B cell (primary cell): ENCODE data around the gene ARHGAP26. TPM values are rescaled to one million over a fixed set of nuclear protein-coding genes. Genes with fewer than 3 reads are reported as not detected.

Experiments used
- ATAC-seq: fragments of 200-7000 bp; cut with Tn5 transposase; one replicate; pipeline ENCODE4 v1.10.0; 2021; ENCODE audit warnings: low read depth, mild to moderate bottlenecking, moderate number of reproducible peaks, moderate library complexity
- CTCF ChIA-PET: fragments of 350-600 bp; sonication (Branson Sonifier 250); formaldehyde crosslinking; loops from one replicate; lab custom pipeline; 2021; ENCODE audit warnings: antibody characterized with exemption, inconsistent platforms; lab: Charles Lee
- POLR2A ChIA-PET: fragments of 350-600 bp; sonication (Branson Sonifier 250); formaldehyde crosslinking; loops from one replicate; lab custom pipeline; 2021; ENCODE audit warnings: antibody characterized with exemption; lab: Charles Lee
- DNase-seq: peaks from one replicate; pipeline ENCODE4 v3.0.0; 2013
- H2AFZ ChIP-seq: 2 replicates; pipeline ENCODE4 v1.6.1; 2012; ENCODE audit warnings: mild to moderate bottlenecking, low read depth, low read length; ENCODE audit not compliant: insufficient read depth, poor library complexity, severe bottlenecking
- H3K27ac ChIP-seq, 2 donors: 1 replicate in 1 of 2; 2 replicates in 1 of 2; pipeline ENCODE4 v1.5.1; 2012 to 2013; ENCODE audit warnings: low read length in 2 of 2, mild to moderate bottlenecking in 2 of 2, moderate library complexity in 1 of 2
- H3K27me3 ChIP-seq, 4 experiments: fragments of 200-600 bp in 1 of 4; sonication (generic) in 1 of 4; replicated peaks in 1 of 4; 1 replicate in 2 of 4; 2 replicates in 2 of 4; pipeline versions ENCODE4 v1.6.1 to v1.7.0; 2013 to 2016; ENCODE audit warnings: low read length in 3 of 4, mild to moderate bottlenecking in 2 of 4, mixed read lengths in 1 of 4, moderate library complexity in 1 of 4; ENCODE audit not compliant: insufficient read depth in 4 of 4, control insufficient read depth in 3 of 4; ENCODE audit errors: control extremely low read depth in 1 of 4
- H3K36me3 ChIP-seq, 2 experiments: replicated peaks in 1 of 2; 1 replicate in 1 of 2; 2 replicates in 1 of 2; pipeline versions ENCODE4 v1.6.1 to v1.7.1; 2013; ENCODE audit warnings: low read length in 1 of 2; ENCODE audit not compliant: insufficient read depth in 2 of 2, control insufficient read depth in 1 of 2; ENCODE audit errors: control extremely low read depth in 1 of 2, extremely low read depth in 1 of 2
- H3K4me1 ChIP-seq, 2 donors: fragments of 200-600 bp in 1 of 2; sonication (generic) in 1 of 2; 1 replicate in 1 of 2; 2 replicates in 1 of 2; pipeline versions ENCODE4 v1.5.1 to v1.6.1; 2013 to 2017; ENCODE audit warnings: low read length in 2 of 2; ENCODE audit not compliant: control insufficient read depth in 2 of 2, insufficient read depth in 2 of 2
- H3K4me2 ChIP-seq: replicated peaks from 2 replicates; pipeline ENCODE3; 2012; ENCODE audit warnings: mild to moderate bottlenecking, low read depth, low read length; ENCODE audit not compliant: poor library complexity, severe bottlenecking
- H3K4me3 ChIP-seq, 5 experiments: fragments of 200-600 bp in 1 of 5; sonication (generic) in 1 of 5; 1 replicate in 3 of 5; 2 replicates in 2 of 5; pipeline versions ENCODE4 v1.5.1 to v1.7.0; 2011 to 2016; ENCODE audit warnings: low read length in 4 of 5, mild to moderate bottlenecking in 4 of 5, low read depth in 2 of 5, control low read depth in 1 of 5, moderate library complexity in 1 of 5; ENCODE audit not compliant: insufficient read depth in 1 of 5; ENCODE audit errors: control extremely low read depth in 1 of 5, extremely low read depth in 1 of 5
- H3K79me2 ChIP-seq: fragments of 200-600 bp; sonication (generic); one replicate; pipeline ENCODE4 v1.6.0; 2016; ENCODE audit warnings: low read length; ENCODE audit not compliant: control insufficient read depth, insufficient read depth
- H3K9ac ChIP-seq: fragments of 200-600 bp; sonication (generic); 2 replicates; pipeline ENCODE4 v1.6.1; 2017; ENCODE audit warnings: mild to moderate bottlenecking, low read length, moderate library complexity
- H3K9me3 ChIP-seq, 3 donors: one replicate each; pipeline versions ENCODE4 v1.6.1 to v1.7.1; 2013; ENCODE audit warnings: low read length in 2 of 3; ENCODE audit not compliant: control insufficient read depth in 2 of 3, insufficient read depth in 1 of 3; ENCODE audit errors: control extremely low read depth in 1 of 3
- H4K20me1 ChIP-seq: 2 replicates; pipeline ENCODE4 v1.6.0; 2012; ENCODE audit warnings: mild to moderate bottlenecking, low read length; ENCODE audit not compliant: insufficient read depth, control insufficient read depth, poor library complexity, severe bottlenecking
- H3K27ac Mint-ChIP-seq: one replicate; pipeline ENCODE4 v1.8.0; 2021; ENCODE audit warnings: mixed read lengths
- H3K27me3 Mint-ChIP-seq: one replicate; pipeline ENCODE4 v1.8.0; 2021; ENCODE audit warnings: mixed read lengths
- H3K4me1 Mint-ChIP-seq: one replicate; pipeline ENCODE4 v1.8.0; 2021; ENCODE audit warnings: mixed read lengths
- H3K4me3 Mint-ChIP-seq: one replicate; pipeline ENCODE4 v1.8.0; 2021; ENCODE audit warnings: mixed read lengths
- H3K9me3 Mint-ChIP-seq: one replicate; pipeline ENCODE4 v1.8.0; 2022; ENCODE audit warnings: mixed read lengths; ENCODE audit not compliant: insufficient read depth
- CTCF ChIP-seq: fragments of 200-600 bp; IDR thresholded peaks from one replicate; pipeline ENCODE4 v1.8.0; 2022; ENCODE audit warnings: antibody characterized with exemption, mild to moderate bottlenecking
- EZH2 ChIP-seq: IDR thresholded peaks from 2 replicates; pipeline ENCODE4 v1.6.1; 2012; ENCODE audit warnings: borderline replicate concordance, low read depth, mild to moderate bottlenecking, moderate library complexity, low read length; ENCODE audit not compliant: insufficient read depth, poor library complexity, severe bottlenecking
- WGBS: methylation state at CpG from one replicate; pipeline ENCODE4 v1.1.5; 2013; ENCODE audit warnings: missing lambda C conversion rate; ENCODE audit not compliant: insufficient coverage; 5-methylcytosine and 5-hydroxymethylcytosine counted together
- intact Hi-C: fragments of 100-400 bp; cut with micrococcal nuclease; formaldehyde crosslinking; loops from one replicate; pipeline ENCODE4 v1.10.0; 2022
- polyA plus RNA-seq: library from polyadenylated mRNA; depleted of rRNA; stranded (reverse); fragments of >200 nt; gene quantifications from 2 replicates; pipeline ENCODE4 v1.2.3, GENCODE V29; 2012
- total RNA-seq, 2 donors: library from RNA; stranded (reverse); fragments of 120-200 nt in 1 of 2; gene quantifications; 1 replicate in 1 of 2; 2 replicates in 1 of 2; pipeline versions ENCODE4 v1.2.3 to v1.2.4, GENCODE V29; 2013 to 2022

The ARHGAP26 gene
- total and polyA plus RNA-seq, 2 donors (not counting 1 experiment from before 2014, with no cell fraction given) = 1.8 to 22.5 TPM

GRCh38 chr5:143151056-143151700 is 381.0 kb downstream of the ARHGAP26 start:
- no CpG with 5 or more reads among the region's 3 CpGs for WGBS
- Histone ChIP-seq H3K4me3 (no peak overlapping the region), H4K20me1 (no peaks in the 10 kb centered on the region), H3K36me3 (peaks cover 0 to 2% of the 10 kb centered on the region in 2 experiments), H3K4me1 (no peaks in the 10 kb centered on the region), H3K27me3 (no peaks in the 10 kb centered on the region), H2AFZ (no peak overlapping the region), H3K9me3 (no peaks in the 10 kb centered on the region), H3K9ac (no peak overlapping the region), H3K79me2 (no peaks in the 10 kb centered on the region), H3K27ac (no peak overlapping the region), H3K4me2 (no peak overlapping the region)
- ATAC-seq (no peak), DNase-seq (no peak)
- intact Hi-C loops = no loop called here
- H3K27ac Mint-ChIP-seq = no peak overlapping the region
- no peak overlapping the region for H3K4me3 Mint-ChIP-seq
- no peaks in the 10 kb centered on the region for H3K27me3 Mint-ChIP-seq
- TF ChIP-seq EZH2 (no peak), CTCF (no peak)
- H3K9me3 Mint-ChIP-seq = no peaks in the 10 kb centered on the region
- CTCF ChIA-PET = interaction anchor here (0.5 kb wide), 1 partner anchor 24 kb away, joined by 3 read pairs; no protein-coding TSS in a partner anchor
- peaks cover 2% of the 10 kb centered on the region for H3K4me1 Mint-ChIP-seq
- POLR2A ChIA-PET = no interaction called here

- intact Hi-C loops = no loop called here
- TF ChIP-seq EZH2 = no peak
- no peak for TF ChIP-seq CTCF
- Mint-ChIP-seq H3K4me1 (peaks cover 2% of the 10 kb centered on the region), H3K9me3 (no peaks in the 10 kb centered on the region), H3K27me3 (no peaks in the 10 kb centered on the region), H3K4me3 (no peak overlapping the region), H3K27ac (no peak overlapping the region)
- Histone ChIP-seq H4K20me1 (no peaks in the 10 kb centered on the region), H3K9ac (no peak overlapping the region), H2AFZ (no peak overlapping the region), H3K4me2 (no peak overlapping the region), H3K27me3 (no peaks in the 10 kb centered on the region), H3K9me3 (no peaks in the 10 kb centered on the region), H3K27ac (no peak overlapping the region), H3K79me2 (no peaks in the 10 kb centered on the region), H3K4me3 (no peak overlapping the region), H3K4me1 (no peaks in the 10 kb centered on the region), H3K36me3 (peaks cover 0 to 2% of the 10 kb centered on the region in 2 experiments)
- POLR2A ChIA-PET = no interaction called here
- CTCF ChIA-PET = no interaction called here
- no peak for ATAC-seq
- 100% methylated on average over 1 of the region's 2 CpGs for WGBS
- no peak for DNase-seq
Measured at GRCh38 chr5:143152445-143152844, 382.3 kb downstream of the ARHGAP26 start.
